Tibial nerve (tissue), 3 donors: ENCODE results near the gene CUX1.

ENCODE experiments used
- POLR2A ChIP-seq, 2 donors: fragments of 450-650 bp; IDR thresholded peaks; one replicate each; pipeline ENCODE4 v1.6.1; 2017; ENCODE audit warnings: antibody characterized with exemption in 2 of 2, mild to moderate bottlenecking in 2 of 2, moderate library complexity in 2 of 2
- TF ChIP-seq, protein P1 (sequence below), 5 experiments: fragments of 200-600 bp in 3 of 5; fragments of 450-650 bp in 2 of 5; sonication (generic) in 3 of 5; IDR thresholded peaks; one replicate each; pipeline ENCODE4 v1.5.1; 2016 to 2019; ENCODE audit warnings: antibody characterized with exemption in 5 of 5, mild to moderate bottlenecking in 3 of 5, moderate library complexity in 2 of 5

DNA sequence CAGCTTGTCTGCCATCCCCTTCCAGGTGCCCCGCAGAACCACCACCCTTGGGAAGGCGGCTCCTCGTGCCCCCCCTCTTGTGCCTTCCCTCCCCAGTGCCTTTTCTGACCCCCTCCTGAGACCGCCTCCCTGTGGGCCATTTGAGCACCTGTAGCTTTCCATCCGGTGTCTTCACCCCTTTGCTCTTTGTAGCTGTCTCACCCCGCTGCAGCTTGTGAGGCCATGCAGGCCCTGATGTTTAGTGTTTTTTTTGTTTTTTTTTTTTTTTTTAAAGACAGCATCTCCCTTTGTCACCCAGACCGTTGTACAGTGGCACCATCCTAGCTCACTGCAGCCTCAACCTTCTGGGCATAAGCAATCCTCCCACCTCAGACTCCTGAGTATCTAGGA, 52.5 kb downstream of the CUX1 start:
- TF ChIP-seq, protein P1, sequence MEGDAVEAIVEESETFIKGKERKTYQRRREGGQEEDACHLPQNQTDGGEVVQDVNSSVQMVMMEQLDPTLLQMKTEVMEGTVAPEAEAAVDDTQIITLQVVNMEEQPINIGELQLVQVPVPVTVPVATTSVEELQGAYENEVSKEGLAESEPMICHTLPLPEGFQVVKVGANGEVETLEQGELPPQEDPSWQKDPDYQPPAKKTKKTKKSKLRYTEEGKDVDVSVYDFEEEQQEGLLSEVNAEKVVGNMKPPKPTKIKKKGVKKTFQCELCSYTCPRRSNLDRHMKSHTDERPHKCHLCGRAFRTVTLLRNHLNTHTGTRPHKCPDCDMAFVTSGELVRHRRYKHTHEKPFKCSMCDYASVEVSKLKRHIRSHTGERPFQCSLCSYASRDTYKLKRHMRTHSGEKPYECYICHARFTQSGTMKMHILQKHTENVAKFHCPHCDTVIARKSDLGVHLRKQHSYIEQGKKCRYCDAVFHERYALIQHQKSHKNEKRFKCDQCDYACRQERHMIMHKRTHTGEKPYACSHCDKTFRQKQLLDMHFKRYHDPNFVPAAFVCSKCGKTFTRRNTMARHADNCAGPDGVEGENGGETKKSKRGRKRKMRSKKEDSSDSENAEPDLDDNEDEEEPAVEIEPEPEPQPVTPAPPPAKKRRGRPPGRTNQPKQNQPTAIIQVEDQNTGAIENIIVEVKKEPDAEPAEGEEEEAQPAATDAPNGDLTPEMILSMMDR (IDR thresholded peaks at IDR 0.05) = no peak
- TF ChIP-seq POLR2A (IDR thresholded peaks at IDR 0.05) = no peak
